Endodermal cell (in vitro differentiated cells): Measurements from ENCODE around the gene LYZL1. TPM values are rescaled to one million over a fixed set of nuclear protein-coding genes. Genes with fewer than 3 reads are reported as not detected.

ENCODE experiments used
- DNase-seq: peaks from one replicate; pipeline ENCODE4 v3.0.0-alpha.2; 2017
- H3K27ac ChIP-seq: 2 replicates; pipeline ENCODE4 v1.5.1; 2013; ENCODE audit warnings: mild to moderate bottlenecking, low read depth, low read length, moderate library complexity
- H3K27me3 ChIP-seq: 2 replicates; pipeline ENCODE4 v1.6.1; 2013; ENCODE audit warnings: mild to moderate bottlenecking, low read length, moderate library complexity; ENCODE audit not compliant: insufficient read depth, control insufficient read depth, poor library complexity, severe bottlenecking
- H3K36me3 ChIP-seq: 2 replicates; pipeline ENCODE4 v1.7.0; 2013; ENCODE audit warnings: mild to moderate bottlenecking, low read length, moderate library complexity; ENCODE audit not compliant: control insufficient read depth, insufficient read depth
- H3K4me1 ChIP-seq: one replicate; pipeline ENCODE4 v1.7.0; 2013; ENCODE audit warnings: low read length; ENCODE audit not compliant: control insufficient read depth, insufficient read depth
- H3K4me3 ChIP-seq: 2 replicates; pipeline ENCODE4 v1.5.1; 2013; ENCODE audit warnings: mild to moderate bottlenecking, low read length, moderate library complexity
- H3K9ac ChIP-seq: 2 replicates; pipeline ENCODE4 v1.6.1; 2013; ENCODE audit warnings: mild to moderate bottlenecking, low read length, moderate library complexity; ENCODE audit not compliant: poor library complexity, severe bottlenecking; ENCODE audit errors: extremely low read depth
- H3K9me3 ChIP-seq: 2 replicates; pipeline ENCODE4 v1.6.1; 2013; ENCODE audit warnings: mild to moderate bottlenecking, low read length, moderate library complexity; ENCODE audit not compliant: control insufficient read depth
- H3K27ac Mint-ChIP-seq: 2 replicates; pipeline ENCODE4 v1.8.0; 2020; ENCODE audit warnings: mixed read lengths
- H3K27me3 Mint-ChIP-seq: 2 replicates; pipeline ENCODE4 v1.8.0; 2021; ENCODE audit warnings: mild to moderate bottlenecking, mixed read lengths; ENCODE audit not compliant: insufficient read depth
- H3K36me3 Mint-ChIP-seq: 2 replicates; pipeline ENCODE4 v1.8.0; 2020; ENCODE audit warnings: low read depth, mixed read lengths
- H3K4me1 Mint-ChIP-seq: 2 replicates; pipeline ENCODE4 v1.8.0; 2020; ENCODE audit warnings: mixed read lengths
- H3K4me3 Mint-ChIP-seq: 2 replicates; pipeline ENCODE4 v1.8.0; 2020; ENCODE audit warnings: mild to moderate bottlenecking, moderate library complexity, mixed read lengths
- H3K9me3 Mint-ChIP-seq: 2 replicates; pipeline ENCODE4 v1.8.0; 2020; ENCODE audit warnings: mild to moderate bottlenecking, mixed read lengths
- CTCF ChIP-seq: fragments of 200-600 bp; sonication (generic); conservative IDR thresholded peaks from 2 replicates; pipeline ENCODE4 v1.5.0; 2021; ENCODE audit warnings: antibody characterized with exemption, mild to moderate bottlenecking
- WGBS, 2 experiments: methylation state at CpG; one replicate each; pipeline versions ENCODE4 v1.1.5 to v1.1.7; 2013; ENCODE audit warnings: missing lambda C conversion rate in 2 of 2, mixed read lengths in 1 of 2; ENCODE audit not compliant: insufficient coverage in 1 of 2, insufficient read length in 1 of 2; 5-methylcytosine and 5-hydroxymethylcytosine counted together
- total RNA-seq, 2 donors: library from RNA; stranded (reverse); fragmentation: NEBNext Ultra II Directional in 1 of 2; extraction: Animal tissue kit (Norgen Biotek cat#: 25700) in 1 of 2; gene quantifications; 2 replicates in 1 of 2; 3 replicates in 1 of 2; pipeline ENCODE4 v1.2.1, GENCODE V29; 2021

Gene LYZL1
- total RNA-seq, 2 donors from 2014 or later = not detected

GRCh38 chr10:29302499-29302898 lies 13.6 kb downstream of the LYZL1 start:
- Mint-ChIP-seq H3K27me3 (no peaks in the 10 kb centered on the region), H3K4me1 (no peaks in the 10 kb centered on the region), H3K27ac (no peak overlapping the region), H3K4me3 (no peak overlapping the region), H3K36me3 (peaks cover 2% of the 10 kb centered on the region), H3K9me3 (peaks cover 44% of the 10 kb centered on the region)
- TF ChIP-seq CTCF = no peak
- Histone ChIP-seq H3K4me1 (no peaks in the 10 kb centered on the region), H3K9ac (no peak overlapping the region), H3K27ac (no peak overlapping the region), H3K27me3 (no peaks in the 10 kb centered on the region), H3K9me3 (peaks cover 44% of the 10 kb centered on the region), H3K36me3 (no peaks in the 10 kb centered on the region), H3K4me3 (no peak overlapping the region)
- 88% methylated on average over 10 of the region's 10 CpGs for WGBS, 2 experiments
- no peak for DNase-seq

GRCh38 chr10:29304264-29304994 lies 15.6 kb downstream of the LYZL1 start:
- no peak overlapping the region for H3K4me3 Mint-ChIP-seq
- no peaks in the 10 kb centered on the region for H3K4me1 Mint-ChIP-seq
- H3K36me3 Mint-ChIP-seq = no peaks in the 10 kb centered on the region
- Histone ChIP-seq H3K4me1 (no peaks in the 10 kb centered on the region), H3K9ac (no peak overlapping the region), H3K27ac (no peak overlapping the region), H3K27me3 (no peaks in the 10 kb centered on the region), H3K9me3 (peaks cover 28% of the 10 kb centered on the region), H3K4me3 (no peak overlapping the region), H3K36me3 (no peaks in the 10 kb centered on the region)
- H3K27ac Mint-ChIP-seq = no peak overlapping the region
- TF ChIP-seq CTCF = peak; percentile 93
- no peaks in the 10 kb centered on the region for H3K27me3 Mint-ChIP-seq
- whole genome bisulfite sequencing, 2 experiments = 48 to 59% methylated on average over 5 to 6 of the region's 6 CpGs
- DNase-seq = peak; percentile 87
- peaks cover 29% of the 10 kb centered on the region for H3K9me3 Mint-ChIP-seq

- no peak for DNase-seq
- Mint-ChIP-seq H3K4me1 (no peaks in the 10 kb centered on the region), H3K27ac (no peak overlapping the region), H3K27me3 (no peaks in the 10 kb centered on the region), H3K9me3 (peaks cover 27% of the 10 kb centered on the region), H3K4me3 (no peak overlapping the region), H3K36me3 (no peaks in the 10 kb centered on the region)
- no peak overlapping the region for H3K9ac ChIP-seq
- no peak overlapping the region for H3K27ac ChIP-seq
- no peaks in the 10 kb centered on the region for H3K4me1 ChIP-seq
- 95% methylated on average over 2 of the region's 2 CpGs; no CpG with 5 or more reads in 1 of the 2 experiments for WGBS, 2 experiments
- H3K4me3 ChIP-seq = no peak overlapping the region
- no peaks in the 10 kb centered on the region for H3K36me3 ChIP-seq
- no peak for TF ChIP-seq CTCF
- peaks cover 22% of the 10 kb centered on the region for H3K9me3 ChIP-seq
- H3K27me3 ChIP-seq = no peaks in the 10 kb centered on the region
These were observed 16.1 kb downstream of the LYZL1 start for GRCh38 chr10:29304995-29305335.
